Fibroblast of lung (primary cell): ENCODE data around the gene DGKE.

Experiments
- EZH2 ChIP-seq: IDR thresholded peaks from 2 replicates; pipeline ENCODE4 v1.5.1; 2012; ENCODE audit warnings: low read length, control low read depth, mild to moderate bottlenecking; ENCODE audit errors: missing control alignments
- TF ChIP-seq, protein P1 (sequence below), 2 donors: IDR thresholded peaks in 1 of 2; conservative IDR thresholded peaks in 1 of 2; 1 replicate in 1 of 2; 2 replicates in 1 of 2; pipeline ENCODE4 v1.5.1; 2011 to 2012; ENCODE audit warnings: low read length in 2 of 2, control low read depth in 1 of 2, inconsistent platforms in 1 of 2, low read depth in 1 of 2, mild to moderate bottlenecking in 1 of 2

DNA sequence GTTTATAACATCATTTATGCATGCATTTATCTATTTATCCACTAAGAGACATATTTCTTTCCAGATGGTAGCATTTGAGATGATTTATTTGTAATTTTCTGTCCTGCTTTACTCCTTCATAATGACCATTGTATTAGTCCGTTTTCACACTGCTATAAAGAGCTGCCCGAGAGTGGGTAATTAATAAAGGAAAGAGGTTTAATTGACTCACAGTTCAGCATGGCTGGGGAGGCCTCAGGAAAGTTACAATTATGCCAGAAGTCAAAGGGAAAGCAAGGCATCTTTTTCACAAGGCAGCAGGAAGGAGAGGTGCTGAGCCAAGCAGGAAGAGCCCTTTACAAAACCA, 51.3 kb downstream of the DGKE start:
- TF ChIP-seq, protein P1, sequence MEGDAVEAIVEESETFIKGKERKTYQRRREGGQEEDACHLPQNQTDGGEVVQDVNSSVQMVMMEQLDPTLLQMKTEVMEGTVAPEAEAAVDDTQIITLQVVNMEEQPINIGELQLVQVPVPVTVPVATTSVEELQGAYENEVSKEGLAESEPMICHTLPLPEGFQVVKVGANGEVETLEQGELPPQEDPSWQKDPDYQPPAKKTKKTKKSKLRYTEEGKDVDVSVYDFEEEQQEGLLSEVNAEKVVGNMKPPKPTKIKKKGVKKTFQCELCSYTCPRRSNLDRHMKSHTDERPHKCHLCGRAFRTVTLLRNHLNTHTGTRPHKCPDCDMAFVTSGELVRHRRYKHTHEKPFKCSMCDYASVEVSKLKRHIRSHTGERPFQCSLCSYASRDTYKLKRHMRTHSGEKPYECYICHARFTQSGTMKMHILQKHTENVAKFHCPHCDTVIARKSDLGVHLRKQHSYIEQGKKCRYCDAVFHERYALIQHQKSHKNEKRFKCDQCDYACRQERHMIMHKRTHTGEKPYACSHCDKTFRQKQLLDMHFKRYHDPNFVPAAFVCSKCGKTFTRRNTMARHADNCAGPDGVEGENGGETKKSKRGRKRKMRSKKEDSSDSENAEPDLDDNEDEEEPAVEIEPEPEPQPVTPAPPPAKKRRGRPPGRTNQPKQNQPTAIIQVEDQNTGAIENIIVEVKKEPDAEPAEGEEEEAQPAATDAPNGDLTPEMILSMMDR (conservative IDR thresholded peaks at IDR 0.05 in 1 of 2, IDR thresholded peaks at IDR 0.05 in 1 of 2; ENCODE audit: low read depth in 1 of 2, low read length in 2 of 2): no peak
- TF ChIP-seq EZH2: no peak
